Measurements from ENCODE around the gene IFNE. TPM values are rescaled to one million over a fixed set of nuclear protein-coding genes. Genes with fewer than 3 reads are reported as not detected.

The IFNE gene
- total and polyA plus RNA-seq, 4 donors = not detected

- Histone ChIP-seq H3K27me3 (ENCODE audit: control insufficient read depth in 4 of 4, insufficient read depth in 4 of 4, low read length in 3 of 4) (peaks cover 0 to 2% (median 0%) of the 10 kb centered on the region in 4 donors), H3K27ac (ENCODE audit: low read depth in 1 of 2, low read length in 2 of 2) (no peak overlapping the region), H3K9ac (ENCODE audit: low read depth in 1 of 2, low read length in 2 of 2) (no peak overlapping the region), H3K36me3 (ENCODE audit: control insufficient read depth in 4 of 4, insufficient read depth in 3 of 4, low read depth in 1 of 4, low read length in 3 of 4) (no peaks in the 10 kb centered on the region), H3K4me1 (ENCODE audit: control insufficient read depth in 4 of 4, insufficient read depth in 4 of 4, low read length in 3 of 4) (no peaks in the 10 kb centered on the region), H3K9me3 (ENCODE audit: control insufficient read depth in 4 of 4, low read length in 3 of 4) (no peaks in the 10 kb centered on the region), H3K4me3 (ENCODE audit: low read depth in 1 of 3, low read length in 3 of 3) (no peak overlapping the region)
- no peak for DNase-seq (ENCODE audit: low spot score)
- 50% methylated on average over 3 of the region's 3 CpGs for WGBS
- TF ChIP-seq RAD21 (IDR thresholded peaks at IDR 0.05) (no peak), NR2F2 (IDR thresholded peaks at IDR 0.05) (no peak), FOXA1 (IDR thresholded peaks at IDR 0.05) (no peak), JUND (IDR thresholded peaks at IDR 0.05) (no peak), ZBTB33 (IDR thresholded peaks at IDR 0.05) (no peak), REST (IDR thresholded peaks at IDR 0.05) (no peak), GABPA (IDR thresholded peaks at IDR 0.05 in 1 of 2, conservative IDR thresholded peaks at IDR 0.05 in 1 of 2) (no peak), TAF1 (conservative IDR thresholded peaks at IDR 0.05) (no peak), EGR1 (IDR thresholded peaks at IDR 0.05; ENCODE audit: low read depth in 2 of 2) (no peak), HNF4A (conservative IDR thresholded peaks at IDR 0.05) (no peak), HNF4G (IDR thresholded peaks at IDR 0.05) (no peak), MAX (IDR thresholded peaks at IDR 0.05) (no peak), RXRA (IDR thresholded peaks at IDR 0.05) (no peak), YY1 (IDR thresholded peaks at IDR 0.05) (no peak), CTCF (IDR thresholded peaks at IDR 0.05; ENCODE audit: low read depth, low read length, missing input control) (no peak), ATF3 (IDR thresholded peaks at IDR 0.05) (no peak), SP1 (IDR thresholded peaks at IDR 0.05) (no peak), FOXA2 (IDR thresholded peaks at IDR 0.05) (no peak)
These were observed 25.3 kb upstream of the IFNE start for GRCh38 chr9:21507483-21507790.

All from liver (tissue), 9 donors.